HG02798 (cell line): ENCODE data around the gene ADAM8.
"Not testable (repeated sequence)": the region's sequence is repeated elsewhere in the genome, so short reads cannot be mapped to it uniquely, and the experiment has no call there.

Experiments used
- ATAC-seq: cut with Tn5 transposase; IDR thresholded peaks from one replicate; pipeline ENCODE4 v1.9.1; 2021; ENCODE audit warnings: mild to moderate bottlenecking; ENCODE audit not compliant: unreplicated experiment, poor library complexity

ADAM8 gene

GRCh38 chr10:133276435-133277201, at the start of gene ADAM8:
TSS of gene ADAM8 (minus strand) at chr10:133276868. CDS start at chr10:133276817, 51 bp downstream.
- peak; percentile 60 for ATAC-seq

- no peak for ATAC-seq
Measured at GRCh38 chr10:133326223-133326551, 49.5 kb upstream of the ADAM8 start.

- no peak for ATAC-seq
Measured at GRCh38 chr10:133325440-133326222, 49.0 kb upstream of the ADAM8 start.

GRCh38 chr10:133324857-133325260, 48.2 kb upstream of the ADAM8 start:
- ATAC-seq: no peak

GRCh38 chr10:133324198-133324792, 47.6 kb upstream of the ADAM8 start:
- ATAC-seq: no peak

GRCh38 chr10:133322064-133322709, 45.5 kb upstream of the ADAM8 start:
- ATAC-seq: not testable (repeated sequence)

- ATAC-seq: not testable (repeated sequence)
Measured at GRCh38 chr10:133320852-133321422, 44.3 kb upstream of the ADAM8 start.

GRCh38 chr10:133318494-133319127, 41.9 kb upstream of the ADAM8 start:
- peak; percentile 89 for ATAC-seq

- ATAC-seq: no peak
Measured at GRCh38 chr10:133316732-133317131, 40.1 kb upstream of the ADAM8 start.

- no peak for ATAC-seq
Measured at GRCh38 chr10:133316266-133316665, 39.6 kb upstream of the ADAM8 start.

GRCh38 chr10:133315847-133316246, 39.2 kb upstream of the ADAM8 start:
- ATAC-seq: no peak

- ATAC-seq: no peak
Measured at GRCh38 chr10:133314911-133315310, 38.2 kb upstream of the ADAM8 start.

GRCh38 chr10:133313192-133313591, 36.5 kb upstream of the ADAM8 start:
- ATAC-seq: no peak

- ATAC-seq: no peak
Measured at GRCh38 chr10:133312769-133313145, 36.1 kb upstream of the ADAM8 start.

GRCh38 chr10:133312016-133312768, 35.5 kb upstream of the ADAM8 start:
- ATAC-seq: no peak

GRCh38 chr10:133311570-133311969, 34.9 kb upstream of the ADAM8 start:
- no peak for ATAC-seq

- ATAC-seq: no peak
Measured at GRCh38 chr10:133310789-133311188, 34.1 kb upstream of the ADAM8 start.

- ATAC-seq: no peak
Measured at GRCh38 chr10:133310399-133310755, 33.7 kb upstream of the ADAM8 start.

GRCh38 chr10:133309720-133310398, 33.2 kb upstream of the ADAM8 start:
- ATAC-seq: no peak
